HCT116 (cell line): ENCODE measurements around the gene TTC8. TPM values are rescaled to one million over a fixed set of nuclear protein-coding genes. Genes with fewer than 3 reads are reported as not detected.

Experiments used
- ATAC-seq: fragments of 200-7000 bp; cut with Tn5 transposase; 2 replicates; pipeline ENCODE4 v1.9.1; 2020; ENCODE audit warnings: mild to moderate bottlenecking, moderate library complexity
- BruUV-seq: library from RNA; stranded (reverse); fragments of 400-500 nt; replicated peaks from 2 replicates; lab custom pipeline; 2021; lab: Mats Ljungman, UMichigan
- CTCF ChIA-PET: fragments of 300-600 bp; sonication (Branson Sonifier 250); formaldehyde crosslinking; loops from one replicate; lab custom pipeline; 2021; ENCODE audit warnings: antibody characterized with exemption; lab: Charles Lee
- POLR2A ChIA-PET: fragments of 300-600, 350-600 bp; sonication (Branson Sonifier 250); formaldehyde crosslinking; loops from one replicate; lab custom pipeline; 2021; ENCODE audit warnings: antibody characterized with exemption; lab: Charles Lee
- RAD21 ChIA-PET, 2 experiments: fragments of 300-600 bp; sonication (Branson Sonifier 250); formaldehyde crosslinking; loops; one replicate each; lab custom pipeline; 2023; ENCODE audit warnings: low total read pairs in 2 of 2; ENCODE audit not compliant: uncharacterized antibody in 2 of 2, unreplicated experiment in 2 of 2, low non-redundant PET in 1 of 2; lab: Charles Lee
- DNase-seq: peaks from one replicate; pipeline ENCODE4 v3.0.0-alpha.2; 2010; ENCODE audit warnings: low read depth, low spot score
- H2AFZ ChIP-seq: fragments of 200-600 bp; shearing (Covaris generic), sonication (generic); 2 replicates; pipeline ENCODE4 v1.6.1; 2017; ENCODE audit warnings: low read depth, mixed run types, mixed read lengths, antibody characterized with exemption, low read length; ENCODE audit not compliant: poor library complexity, severe bottlenecking
- H3K27ac ChIP-seq: 2 replicates; pipeline ENCODE4 v1.5.1; 2012; ENCODE audit warnings: low read depth, low read length
- H3K27me3 ChIP-seq: fragments of 200-600 bp; sonication (generic); 2 replicates; pipeline ENCODE4 v1.6.1; 2016; ENCODE audit warnings: mixed run types, low read length, mixed read lengths; ENCODE audit not compliant: insufficient read depth
- H3K36me3 ChIP-seq, 2 experiments: fragments of 200-500 bp in 1 of 2; fragments of 200-600 bp in 1 of 2; sonication (Bioruptor generic) in 1 of 2; sonication (generic) in 1 of 2; 2 replicates each; pipeline versions ENCODE4 v1.5.1 to v1.6.1; 2014 to 2016; ENCODE audit warnings: low read length in 2 of 2, inconsistent platforms in 1 of 2, mixed read lengths in 1 of 2, mixed run types in 1 of 2; ENCODE audit not compliant: insufficient read depth in 2 of 2, control insufficient read depth in 1 of 2
- H3K4me1 ChIP-seq, 2 experiments: fragments of 200-600 bp in 1 of 2; sonication (generic) in 1 of 2; 2 replicates each; pipeline versions ENCODE4 v1.5.1 to v1.6.1; 2012 to 2017; ENCODE audit warnings: low read length in 2 of 2, inconsistent platforms in 1 of 2, mild to moderate bottlenecking in 1 of 2, mixed read lengths in 1 of 2, mixed run types in 1 of 2, moderate library complexity in 1 of 2; ENCODE audit not compliant: insufficient read depth in 2 of 2, control insufficient read depth in 1 of 2
- H3K4me2 ChIP-seq: fragments of 200-600 bp; sonication (generic); 2 replicates; pipeline ENCODE4 v1.6.1; 2017; ENCODE audit warnings: mixed run types, low read length, mixed read lengths
- H3K4me3 ChIP-seq, 2 experiments: fragments of 200-600 bp in 1 of 2; sonication (generic) in 1 of 2; replicated peaks in 1 of 2; 2 replicates each; pipeline ENCODE4 v1.5.1; 2011 to 2016; ENCODE audit warnings: low read length in 2 of 2, control low read depth in 1 of 2, low read depth in 1 of 2, mild to moderate bottlenecking in 1 of 2, mixed read lengths in 1 of 2, mixed run types in 1 of 2
- H3K79me2 ChIP-seq: fragments of 200-600 bp; sonication (generic); 2 replicates; pipeline ENCODE4 v1.6.1; 2017; ENCODE audit warnings: mild to moderate bottlenecking, mixed run types, low read length, moderate library complexity, mixed read lengths; ENCODE audit not compliant: insufficient read depth
- H3K9ac ChIP-seq: fragments of 200-600 bp; sonication (generic); 2 replicates; pipeline ENCODE4 v1.6.1; 2016; ENCODE audit warnings: low read length, mixed read lengths
- H3K9me2 ChIP-seq: fragments of 200-600 bp; sonication (generic), shearing (Covaris generic); 2 replicates; pipeline ENCODE4 v1.6.1; 2017; ENCODE audit warnings: mixed run types, mild to moderate bottlenecking, moderate library complexity; ENCODE audit not compliant: insufficient read depth
- H3K9me3 ChIP-seq, 2 experiments: fragments of 200-500 bp in 1 of 2; fragments of 200-600 bp in 1 of 2; sonication (Bioruptor generic) in 1 of 2; sonication (generic) in 1 of 2; 2 replicates each; pipeline ENCODE4 v1.6.1; 2014 to 2017; ENCODE audit warnings: low read length in 2 of 2, mixed read lengths in 2 of 2, inconsistent platforms in 1 of 2, low read depth in 1 of 2, mild to moderate bottlenecking in 1 of 2, mixed run types in 1 of 2, moderate library complexity in 1 of 2; ENCODE audit not compliant: control insufficient read depth in 1 of 2, insufficient read depth in 1 of 2
- H4K20me1 ChIP-seq: fragments of 200-600 bp; sonication (generic), shearing (Covaris generic); 2 replicates; pipeline ENCODE4 v1.6.1; 2017; ENCODE audit warnings: mixed run types, mild to moderate bottlenecking, moderate library complexity; ENCODE audit not compliant: insufficient read depth
- ATF3 ChIP-seq: IDR thresholded peaks from 2 replicates; pipeline ENCODE4 v1.6.1; 2012
- CBX3 ChIP-seq: IDR thresholded peaks from 2 replicates; pipeline ENCODE4 v1.6.1; 2012; ENCODE audit warnings: low read depth
- CEBPB ChIP-seq: IDR thresholded peaks from 2 replicates; pipeline ENCODE4 v1.6.1; 2012; ENCODE audit warnings: low read depth
- EGR1 ChIP-seq: IDR thresholded peaks from 2 replicates; pipeline ENCODE4 v1.6.1; 2012; ENCODE audit warnings: low read depth
- ELF1 ChIP-seq: IDR thresholded peaks from 2 replicates; pipeline ENCODE4 v1.6.1; 2012; ENCODE audit warnings: low read depth, borderline replicate concordance
- EZH2 ChIP-seq: fragments of 200-600 bp; sonication (generic); IDR thresholded peaks from 2 replicates; pipeline ENCODE4 v1.6.1; 2017; ENCODE audit warnings: antibody characterized with exemption, mixed run types
- FOSL1 ChIP-seq: IDR thresholded peaks from 2 replicates; pipeline ENCODE4 v1.6.1; 2012; ENCODE audit warnings: low read depth
- JUND ChIP-seq: IDR thresholded peaks from 2 replicates; pipeline ENCODE4 v1.6.1; 2012
- MAX ChIP-seq: IDR thresholded peaks from 2 replicates; pipeline ENCODE4 v1.6.1; 2012
- POLR2A ChIP-seq: IDR thresholded peaks from 2 replicates; pipeline ENCODE4 v1.7.0; 2011; ENCODE audit warnings: borderline replicate concordance; ENCODE audit not compliant: insufficient read depth, insufficient read length; ENCODE audit errors: extremely low read depth
- RAD21 ChIP-seq: IDR thresholded peaks from 2 replicates; pipeline ENCODE4 v1.6.1; 2012; ENCODE audit warnings: low read depth, mild to moderate bottlenecking
- SP1 ChIP-seq: IDR thresholded peaks from 2 replicates; pipeline ENCODE4 v1.6.1; 2012; ENCODE audit warnings: low read depth
- SRF ChIP-seq: IDR thresholded peaks from 2 replicates; pipeline ENCODE4 v1.6.1; 2012; ENCODE audit warnings: low read depth
- TCF7L2 ChIP-seq: IDR thresholded peaks from 2 replicates; pipeline ENCODE4 v1.7.0; 2011; ENCODE audit warnings: borderline replicate concordance, inconsistent platforms; ENCODE audit not compliant: insufficient read depth, insufficient read length; ENCODE audit errors: extremely low read depth
- YY1 ChIP-seq: IDR thresholded peaks from 2 replicates; pipeline ENCODE4 v1.6.1; 2011; ENCODE audit warnings: low read length, low read depth, moderate library complexity, mild to moderate bottlenecking; ENCODE audit not compliant: insufficient replicate concordance; ENCODE audit errors: extremely low read depth
- ZBTB33 ChIP-seq: IDR thresholded peaks from 2 replicates; pipeline ENCODE4 v1.6.1; 2011; ENCODE audit warnings: mild to moderate bottlenecking, low read length, moderate library complexity; ENCODE audit not compliant: insufficient replicate concordance; ENCODE audit errors: extremely low read depth
- intact Hi-C: fragments of 100-400 bp; cut with micrococcal nuclease; formaldehyde crosslinking; loops from 2 replicates; pipeline ENCODE4 v1.10.0; 2022
- total RNA-seq: library from RNA; stranded (reverse); gene quantifications from one replicate; pipeline ENCODE4 v1.2.1, GENCODE V29; 2021; ENCODE audit not compliant: unreplicated experiment

TTC8 gene
- total RNA-seq, 1 experiment from 2014 or later: 21.4 TPM

GRCh38 chr14:88910386-88910785 is 85.9 kb downstream of the TTC8 start:
- Histone ChIP-seq H3K9me2 (no peaks in the 10 kb centered on the region), H3K4me3 (no peak overlapping the region), H3K79me2 (no peaks in the 10 kb centered on the region), H3K27ac (no peak overlapping the region), H3K27me3 (no peaks in the 10 kb centered on the region; the same call in 1 of the 2 replicates), H3K9me3 (no peaks in the 10 kb centered on the region), H3K4me1 (no peaks in the 10 kb centered on the region), H3K9ac (no peak overlapping the region), H3K4me2 (no peak overlapping the region), H3K36me3 (no peaks in the 10 kb centered on the region), H4K20me1 (no peaks in the 10 kb centered on the region), H2AFZ (no peak overlapping the region)
- RAD21 ChIA-PET: no interaction called here
- TF ChIP-seq JUND (no peak), CEBPB (no peak), ELF1 (no peak), EGR1 (no peak), MAX (no peak), RAD21 (no peak), ZBTB33 (no peak), SRF (no peak), EZH2 (no peak), FOSL1 (no peak), SP1 (no peak), CBX3 (no peak), YY1 (no peak), TCF7L2 (no peak), POLR2A (no peak), ATF3 (no peak)
- intact Hi-C loops: no loop called here
- BruUV-seq: no TSS peak
- POLR2A ChIA-PET: no interaction called here
- ATAC-seq: no peak
- CTCF ChIA-PET: no interaction called here
- DNase-seq: no peak
